HepG2 (cell line): Measurements from ENCODE around the gene ORMDL3. TPM values are rescaled to one million over a fixed set of nuclear protein-coding genes. Genes with fewer than 3 reads are reported as not detected.

ENCODE experiments used
- BCLAF1 ChIP-seq: fragments of 450-650 bp; IDR thresholded peaks from 2 replicates; pipeline ENCODE4 v1.6.1; 2017; ENCODE audit warnings: mild to moderate bottlenecking
- FLYWCH1 ChIP-seq: sonication (generic); formaldehyde crosslinking; IDR thresholded peaks from 2 replicates; pipeline ENCODE4 v1.8.1; 2023; ENCODE audit warnings: mild to moderate bottlenecking, missing genetic modification reagents
- KAT2B ChIP-seq: fragments of 150-350 bp; IDR thresholded peaks from 2 replicates; pipeline ENCODE4 v1.6.1; 2014; ENCODE audit warnings: low read depth, low read length, borderline replicate concordance
- NFE2L2 ChIP-seq: fragments of 150-350 bp; IDR thresholded peaks from 2 replicates; pipeline ENCODE4 v1.6.1; 2014; ENCODE audit warnings: low read length
- NR2F1 ChIP-seq, 2 experiments: fragments of 450-650 bp in 1 of 2; formaldehyde crosslinking in 1 of 2; IDR thresholded peaks; 2 replicates each; pipeline versions ENCODE4 v1.5.0 to v1.6.1; 2016 to 2020; ENCODE audit warnings: mild to moderate bottlenecking in 1 of 2, missing compliant biosample characterization in 1 of 2, missing genetic modification reagents in 1 of 2, moderate library complexity in 1 of 2
- REL ChIP-seq: sonication (generic); formaldehyde crosslinking; conservative IDR thresholded peaks from 2 replicates; pipeline ENCODE4 v1.8.0; 2022; ENCODE audit warnings: mild to moderate bottlenecking, missing genetic modification reagents, moderate library complexity
- RXRB ChIP-seq: IDR thresholded peaks from 2 replicates; pipeline ENCODE4 v1.6.1; 2016; ENCODE audit warnings: borderline replicate concordance, missing genetic modification reagents, missing compliant biosample characterization
- SNAPC2 ChIP-seq: sonication (generic); formaldehyde crosslinking; IDR thresholded peaks from 2 replicates; pipeline ENCODE4 v1.8.1; 2022; ENCODE audit warnings: mild to moderate bottlenecking, missing genetic modification reagents
- ZNF138 ChIP-seq: sonication (generic); formaldehyde crosslinking; IDR thresholded peaks from 2 replicates; pipeline ENCODE4 v1.5.0; 2020; ENCODE audit warnings: mild to moderate bottlenecking, low read depth, missing genetic modification reagents
- polyA plus RNA-seq, 8 experiments: library from polyadenylated mRNA; depleted of rRNA in 3 of 8; stranded (reverse) in 7 of 8; unstranded in 1 of 8; fragments of >200 nt; fragmentation: Illumina TruSeq in 4 of 8; extraction: Trizol in 4 of 8; gene quantifications; 2 replicates each; pipeline versions ENCODE4 v1.2.1 to v1.2.3, GENCODE V29; 2011 to 2016; ENCODE audit warnings: low read depth in 4 of 8, missing spikeins in 1 of 8, mixed read lengths in 1 of 8; ENCODE audit not compliant: insufficient read depth in 1 of 8
- total RNA-seq, 5 experiments: library from RNA; depleted of rRNA; stranded (reverse); fragments of >200 nt; fragmentation: Illumina TruSeq; extraction: Trizol; gene quantifications; 2 replicates each; pipeline ENCODE4 v1.2.3, GENCODE V29; 2016; ENCODE audit warnings: low read depth in 1 of 5
- TF ChIP-seq, protein P1 (sequence below): sonication (generic); formaldehyde crosslinking; IDR thresholded peaks from 2 replicates; pipeline ENCODE4 v1.5.0; 2020; ENCODE audit warnings: mild to moderate bottlenecking, missing genetic modification reagents, borderline replicate concordance
- TF ChIP-seq, protein P2 (sequence below): sonication (generic); formaldehyde crosslinking; IDR thresholded peaks from 2 replicates; pipeline ENCODE4 v1.9.0; 2022; ENCODE audit warnings: low read depth, missing genetic modification reagents
- TF ChIP-seq, protein P3 (sequence below): IDR thresholded peaks from 2 replicates; pipeline ENCODE4 v1.6.1; 2016; ENCODE audit warnings: low read depth, missing genetic modification reagents, missing compliant biosample characterization
- TF ChIP-seq, protein P4 (sequence below): sonication (generic); formaldehyde crosslinking; conservative IDR thresholded peaks from 2 replicates; pipeline ENCODE4 v1.4.0; 2020; ENCODE audit warnings: missing genetic modification reagents

Gene ORMDL3
- total and polyA plus RNA-seq, 2 of the 13 experiments (the other 11 are each of a cell fraction or from before 2014, with no cell fraction given): 181 to 384 TPM

DNA sequence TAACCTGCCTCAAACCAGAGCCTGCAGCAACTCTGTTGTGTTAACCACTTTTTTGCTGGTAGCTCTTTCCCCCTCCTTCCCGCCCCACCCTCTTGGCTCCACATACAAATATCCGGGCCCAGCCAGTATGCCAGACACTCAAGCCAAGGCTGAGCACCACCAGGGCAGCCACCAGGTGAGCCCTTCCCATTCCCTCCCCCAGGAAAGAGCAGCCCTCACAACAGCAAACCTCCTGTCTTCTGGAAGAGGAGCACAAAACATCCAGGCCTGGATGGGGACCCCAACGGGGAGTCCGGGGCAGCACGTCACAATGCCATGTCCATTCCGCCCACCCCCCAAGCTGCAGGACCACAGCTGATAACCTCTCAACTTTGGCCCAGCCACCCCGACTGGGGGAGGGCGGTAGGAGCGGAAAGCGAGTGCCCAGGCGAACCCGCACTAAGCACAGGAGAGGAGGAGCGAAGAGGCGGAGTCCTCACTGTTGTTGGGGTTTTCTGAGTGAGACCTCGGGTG is 757 bp downstream of the ORMDL3 start (continued):
- TF ChIP-seq, protein P1, sequence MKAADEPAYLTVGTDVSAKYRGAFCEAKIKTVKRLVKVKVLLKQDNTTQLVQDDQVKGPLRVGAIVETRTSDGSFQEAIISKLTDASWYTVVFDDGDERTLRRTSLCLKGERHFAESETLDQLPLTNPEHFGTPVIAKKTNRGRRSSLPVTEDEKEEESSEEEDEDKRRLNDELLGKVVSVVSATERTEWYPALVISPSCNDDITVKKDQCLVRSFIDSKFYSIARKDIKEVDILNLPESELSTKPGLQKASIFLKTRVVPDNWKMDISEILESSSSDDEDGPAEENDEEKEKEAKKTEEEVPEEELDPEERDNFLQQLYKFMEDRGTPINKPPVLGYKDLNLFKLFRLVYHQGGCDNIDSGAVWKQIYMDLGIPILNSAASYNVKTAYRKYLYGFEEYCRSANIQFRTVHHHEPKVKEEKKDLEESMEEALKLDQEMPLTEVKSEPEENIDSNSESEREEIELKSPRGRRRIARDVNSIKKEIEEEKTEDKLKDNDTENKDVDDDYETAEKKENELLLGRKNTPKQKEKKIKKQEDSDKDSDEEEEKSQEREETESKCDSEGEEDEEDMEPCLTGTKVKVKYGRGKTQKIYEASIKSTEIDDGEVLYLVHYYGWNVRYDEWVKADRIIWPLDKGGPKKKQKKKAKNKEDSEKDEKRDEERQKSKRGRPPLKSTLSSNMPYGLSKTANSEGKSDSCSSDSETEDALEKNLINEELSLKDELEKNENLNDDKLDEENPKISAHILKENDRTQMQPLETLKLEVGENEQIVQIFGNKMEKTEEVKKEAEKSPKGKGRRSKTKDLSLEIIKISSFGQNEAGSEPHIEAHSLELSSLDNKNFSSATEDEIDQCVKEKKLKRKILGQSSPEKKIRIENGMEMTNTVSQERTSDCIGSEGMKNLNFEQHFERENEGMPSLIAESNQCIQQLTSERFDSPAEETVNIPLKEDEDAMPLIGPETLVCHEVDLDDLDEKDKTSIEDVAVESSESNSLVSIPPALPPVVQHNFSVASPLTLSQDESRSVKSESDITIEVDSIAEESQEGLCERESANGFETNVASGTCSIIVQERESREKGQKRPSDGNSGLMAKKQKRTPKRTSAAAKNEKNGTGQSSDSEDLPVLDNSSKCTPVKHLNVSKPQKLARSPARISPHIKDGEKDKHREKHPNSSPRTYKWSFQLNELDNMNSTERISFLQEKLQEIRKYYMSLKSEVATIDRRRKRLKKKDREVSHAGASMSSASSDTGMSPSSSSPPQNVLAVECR (CRISPR knock-in tag): peak; percentile 36
- TF ChIP-seq FLYWCH1 (CRISPR knock-in tag): no peak
- TF ChIP-seq BCLAF1: no peak
- TF ChIP-seq RXRB (CRISPR knock-in tag): peak; percentile 95
- no peak for TF ChIP-seq NFE2L2
- TF ChIP-seq, protein P2, sequence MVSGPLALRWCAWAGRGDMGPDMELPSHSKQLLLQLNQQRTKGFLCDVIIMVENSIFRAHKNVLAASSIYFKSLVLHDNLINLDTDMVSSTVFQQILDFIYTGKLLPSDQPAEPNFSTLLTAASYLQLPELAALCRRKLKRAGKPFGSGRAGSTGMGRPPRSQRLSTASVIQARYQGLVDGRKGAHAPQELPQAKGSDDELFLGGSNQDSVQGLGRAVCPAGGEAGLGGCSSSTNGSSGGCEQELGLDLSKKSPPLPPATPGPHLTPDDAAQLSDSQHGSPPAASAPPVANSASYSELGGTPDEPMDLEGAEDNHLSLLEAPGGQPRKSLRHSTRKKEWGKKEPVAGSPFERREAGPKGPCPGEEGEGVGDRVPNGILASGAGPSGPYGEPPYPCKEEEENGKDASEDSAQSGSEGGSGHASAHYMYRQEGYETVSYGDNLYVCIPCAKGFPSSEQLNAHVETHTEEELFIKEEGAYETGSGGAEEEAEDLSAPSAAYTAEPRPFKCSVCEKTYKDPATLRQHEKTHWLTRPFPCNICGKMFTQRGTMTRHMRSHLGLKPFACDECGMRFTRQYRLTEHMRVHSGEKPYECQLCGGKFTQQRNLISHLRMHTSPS (CRISPR knock-in tag): peak; percentile 63; the same call in 1 of the 2 replicates
- TF ChIP-seq NR2F1 (CRISPR knock-in tag; IDR thresholded peaks at IDR 0.05): peak in 1 of 2 experiments; percentile 96
- peak; percentile 41; the same call in 1 of the 2 replicates for TF ChIP-seq SNAPC2 (CRISPR knock-in tag)
- TF ChIP-seq KAT2B: no peak
- TF ChIP-seq REL (CRISPR knock-in tag): no peak
- TF ChIP-seq, protein P3, sequence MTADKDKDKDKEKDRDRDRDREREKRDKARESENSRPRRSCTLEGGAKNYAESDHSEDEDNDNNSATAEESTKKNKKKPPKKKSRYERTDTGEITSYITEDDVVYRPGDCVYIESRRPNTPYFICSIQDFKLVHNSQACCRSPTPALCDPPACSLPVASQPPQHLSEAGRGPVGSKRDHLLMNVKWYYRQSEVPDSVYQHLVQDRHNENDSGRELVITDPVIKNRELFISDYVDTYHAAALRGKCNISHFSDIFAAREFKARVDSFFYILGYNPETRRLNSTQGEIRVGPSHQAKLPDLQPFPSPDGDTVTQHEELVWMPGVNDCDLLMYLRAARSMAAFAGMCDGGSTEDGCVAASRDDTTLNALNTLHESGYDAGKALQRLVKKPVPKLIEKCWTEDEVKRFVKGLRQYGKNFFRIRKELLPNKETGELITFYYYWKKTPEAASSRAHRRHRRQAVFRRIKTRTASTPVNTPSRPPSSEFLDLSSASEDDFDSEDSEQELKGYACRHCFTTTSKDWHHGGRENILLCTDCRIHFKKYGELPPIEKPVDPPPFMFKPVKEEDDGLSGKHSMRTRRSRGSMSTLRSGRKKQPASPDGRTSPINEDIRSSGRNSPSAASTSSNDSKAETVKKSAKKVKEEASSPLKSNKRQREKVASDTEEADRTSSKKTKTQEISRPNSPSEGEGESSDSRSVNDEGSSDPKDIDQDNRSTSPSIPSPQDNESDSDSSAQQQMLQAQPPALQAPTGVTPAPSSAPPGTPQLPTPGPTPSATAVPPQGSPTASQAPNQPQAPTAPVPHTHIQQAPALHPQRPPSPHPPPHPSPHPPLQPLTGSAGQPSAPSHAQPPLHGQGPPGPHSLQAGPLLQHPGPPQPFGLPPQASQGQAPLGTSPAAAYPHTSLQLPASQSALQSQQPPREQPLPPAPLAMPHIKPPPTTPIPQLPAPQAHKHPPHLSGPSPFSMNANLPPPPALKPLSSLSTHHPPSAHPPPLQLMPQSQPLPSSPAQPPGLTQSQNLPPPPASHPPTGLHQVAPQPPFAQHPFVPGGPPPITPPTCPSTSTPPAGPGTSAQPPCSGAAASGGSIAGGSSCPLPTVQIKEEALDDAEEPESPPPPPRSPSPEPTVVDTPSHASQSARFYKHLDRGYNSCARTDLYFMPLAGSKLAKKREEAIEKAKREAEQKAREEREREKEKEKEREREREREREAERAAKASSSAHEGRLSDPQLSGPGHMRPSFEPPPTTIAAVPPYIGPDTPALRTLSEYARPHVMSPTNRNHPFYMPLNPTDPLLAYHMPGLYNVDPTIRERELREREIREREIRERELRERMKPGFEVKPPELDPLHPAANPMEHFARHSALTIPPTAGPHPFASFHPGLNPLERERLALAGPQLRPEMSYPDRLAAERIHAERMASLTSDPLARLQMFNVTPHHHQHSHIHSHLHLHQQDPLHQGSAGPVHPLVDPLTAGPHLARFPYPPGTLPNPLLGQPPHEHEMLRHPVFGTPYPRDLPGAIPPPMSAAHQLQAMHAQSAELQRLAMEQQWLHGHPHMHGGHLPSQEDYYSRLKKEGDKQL (CRISPR knock-in tag): no peak
- TF ChIP-seq ZNF138 (CRISPR knock-in tag): no peak
- TF ChIP-seq, protein P4, sequence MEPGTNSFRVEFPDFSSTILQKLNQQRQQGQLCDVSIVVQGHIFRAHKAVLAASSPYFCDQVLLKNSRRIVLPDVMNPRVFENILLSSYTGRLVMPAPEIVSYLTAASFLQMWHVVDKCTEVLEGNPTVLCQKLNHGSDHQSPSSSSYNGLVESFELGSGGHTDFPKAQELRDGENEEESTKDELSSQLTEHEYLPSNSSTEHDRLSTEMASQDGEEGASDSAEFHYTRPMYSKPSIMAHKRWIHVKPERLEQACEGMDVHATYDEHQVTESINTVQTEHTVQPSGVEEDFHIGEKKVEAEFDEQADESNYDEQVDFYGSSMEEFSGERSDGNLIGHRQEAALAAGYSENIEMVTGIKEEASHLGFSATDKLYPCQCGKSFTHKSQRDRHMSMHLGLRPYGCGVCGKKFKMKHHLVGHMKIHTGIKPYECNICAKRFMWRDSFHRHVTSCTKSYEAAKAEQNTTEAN (CRISPR knock-in tag): no peak
